K562 (cell line): ENCODE results near the gene CFAP73. TPM values are rescaled to one million over a fixed set of nuclear protein-coding genes. Genes with fewer than 3 reads are reported as not detected.

Source experiments
- AFF1 ChIP-seq, 2 experiments: fragments of 450-650 bp; IDR thresholded peaks; 2 replicates each; pipeline ENCODE4 v1.6.1; 2018; ENCODE audit warnings: mild to moderate bottlenecking in 2 of 2, low read depth in 1 of 2; ENCODE audit not compliant: partially characterized antibody in 2 of 2
- ARHGAP35 ChIP-seq: fragments of 450-650 bp; IDR thresholded peaks from 2 replicates; pipeline ENCODE4 v1.6.1; 2018; ENCODE audit not compliant: partially characterized antibody
- IRF9 ChIP-seq: fragments of 450-650 bp; IDR thresholded peaks from 2 replicates; pipeline ENCODE4 v1.6.1; 2016; ENCODE audit warnings: missing biosample characterization, missing genetic modification characterization
- KDM4B ChIP-seq, 2 experiments: fragments of 450-650 bp in 1 of 2; sonication (generic) in 1 of 2; IDR thresholded peaks; 2 replicates each; pipeline ENCODE4 v1.6.1; 2016 to 2017; ENCODE audit warnings: borderline replicate concordance in 2 of 2, antibody characterized with exemption in 1 of 2, low read depth in 1 of 2, mild to moderate bottlenecking in 1 of 2
- MCM2 ChIP-seq: fragments of 450-650 bp; IDR thresholded peaks from 2 replicates; pipeline ENCODE4 v1.6.1; 2017; ENCODE audit warnings: low read depth, mild to moderate bottlenecking
- MED1 ChIP-seq: sonication (generic); formaldehyde crosslinking; IDR thresholded peaks from 2 replicates; pipeline ENCODE4 v1.8.1; 2023; ENCODE audit warnings: missing genetic modification reagents, borderline replicate concordance
- MTF1 ChIP-seq: fragments of 250-450 bp; sonication (Bioruptor Pico); IDR thresholded peaks from 2 replicates; pipeline ENCODE4 v1.9.0; 2021; ENCODE audit warnings: moderate library complexity, mild to moderate bottlenecking, inconsistent platforms, borderline replicate concordance
- NELFE ChIP-seq: IDR thresholded peaks from 2 replicates; pipeline ENCODE4 v1.6.1; 2011; ENCODE audit warnings: mild to moderate bottlenecking; ENCODE audit not compliant: insufficient read depth, insufficient read length
- NR2C1 ChIP-seq, 2 experiments: fragments of 450-650 bp; IDR thresholded peaks; 2 replicates each; pipeline ENCODE4 v1.6.1; 2017; ENCODE audit warnings: mild to moderate bottlenecking in 2 of 2, antibody characterized with exemption in 1 of 2, inconsistent platforms in 1 of 2, missing compliant biosample characterization in 1 of 2, missing genetic modification characterization in 1 of 2
- NR4A1 ChIP-seq, 2 experiments: fragments of 250-450 bp in 1 of 2; fragments of 450-650 bp in 1 of 2; sonication (Bioruptor Pico) in 1 of 2; IDR thresholded peaks; 2 replicates each; pipeline versions ENCODE4 v1.4.0 to v1.6.1; 2016 to 2020; ENCODE audit warnings: mild to moderate bottlenecking in 2 of 2, missing compliant biosample characterization in 1 of 2, missing genetic modification characterization in 1 of 2, moderate library complexity in 1 of 2
- PHF21A ChIP-seq: fragments of 450-650 bp; IDR thresholded peaks from 2 replicates; pipeline ENCODE4 v1.6.1; 2017; ENCODE audit warnings: low read depth, borderline replicate concordance
- PTTG1 ChIP-seq: fragments of 450-650 bp; IDR thresholded peaks from 2 replicates; pipeline ENCODE4 v1.6.1; 2016; ENCODE audit warnings: low read depth, mild to moderate bottlenecking, missing genetic modification characterization, missing compliant biosample characterization
- RBM34 ChIP-seq: fragments of 200-400 bp; formaldehyde crosslinking; IDR thresholded peaks from 2 replicates; pipeline ENCODE4 v1.6.1; 2018; ENCODE audit warnings: low read length, borderline replicate concordance; ENCODE audit not compliant: insufficient read depth
- RFX7 ChIP-seq: fragments of 250-450 bp; sonication (Bioruptor Pico); IDR thresholded peaks from 2 replicates; pipeline ENCODE4 v1.5.1; 2021; ENCODE audit warnings: mild to moderate bottlenecking
- SMARCA4 ChIP-seq: fragments of 450-650 bp; IDR thresholded peaks from 2 replicates; pipeline ENCODE4 v1.6.1; 2016
- SOX6 ChIP-seq: fragments of 450-650 bp; IDR thresholded peaks from 2 replicates; pipeline ENCODE4 v1.6.1; 2014; ENCODE audit warnings: mild to moderate bottlenecking
- SRSF1 ChIP-seq: fragments of 200-400 bp; formaldehyde crosslinking; IDR thresholded peaks from 2 replicates; pipeline ENCODE4 v1.6.1; 2017; ENCODE audit warnings: mild to moderate bottlenecking, low read depth, low read length, moderate library complexity
- ZNF398 ChIP-seq: fragments of 250-450 bp; sonication (Bioruptor Pico); IDR thresholded peaks from 2 replicates; pipeline ENCODE4 v1.8.0; 2021; ENCODE audit warnings: moderate library complexity, mild to moderate bottlenecking, inconsistent platforms
- ZNF551 ChIP-seq: fragments of 250-450 bp; sonication (Bioruptor Pico); IDR thresholded peaks from 2 replicates; pipeline ENCODE4 v1.5.0; 2021; ENCODE audit warnings: mild to moderate bottlenecking, moderate library complexity
- ZNF586 ChIP-seq: fragments of 450-650 bp; formaldehyde crosslinking; conservative IDR thresholded peaks from 2 replicates; pipeline ENCODE4 v1.4.0; 2020; ENCODE audit warnings: mild to moderate bottlenecking, moderate library complexity
- ZNF696 ChIP-seq: fragments of 250-450 bp; sonication (Bioruptor Pico); conservative IDR thresholded peaks from 2 replicates; pipeline ENCODE4 v1.4.0; 2020; ENCODE audit warnings: mild to moderate bottlenecking, moderate library complexity
- ZNF699 ChIP-seq: fragments of 250-450 bp; sonication (Bioruptor Pico); IDR thresholded peaks from 2 replicates; pipeline ENCODE4 v1.8.0; 2021; ENCODE audit warnings: mild to moderate bottlenecking, moderate library complexity; ENCODE audit not compliant: insufficient replicate concordance
- polyA plus RNA-seq, 8 experiments: library from polyadenylated mRNA; depleted of rRNA in 4 of 8; stranded (reverse) in 5 of 8; unstranded in 3 of 8; fragments of >200 nt; fragmentation: Nextera tagmentation in 2 of 8; fragmentation: Illumina TruSeq in 1 of 8; extraction: Ambion mirVana in 2 of 8; extraction: Trizol in 1 of 8; gene quantifications; 2 replicates each; pipeline versions ENCODE4 v1.2.1 to v1.2.3, GENCODE V29; 2011 to 2014; ENCODE audit warnings: inconsistent platforms in 1 of 8, missing spikeins in 1 of 8
- total RNA-seq, 7 experiments: library from RNA; depleted of rRNA in 6 of 7; stranded (reverse); fragments of >200 nt in 6 of 7; fragmentation: Illumina TruSeq in 2 of 7; extraction: Trizol in 2 of 7; gene quantifications; 2 replicates each; pipeline versions ENCODE4 v1.2.1 to v1.2.3, GENCODE V29; 2011 to 2021; ENCODE audit warnings: low replicate concordance in 1 of 7

Gene CFAP73
- total and polyA plus RNA-seq, 9 of the 15 experiments (the other 6 are each of a cell fraction or from before 2014, with no cell fraction given): not detected

DNA sequence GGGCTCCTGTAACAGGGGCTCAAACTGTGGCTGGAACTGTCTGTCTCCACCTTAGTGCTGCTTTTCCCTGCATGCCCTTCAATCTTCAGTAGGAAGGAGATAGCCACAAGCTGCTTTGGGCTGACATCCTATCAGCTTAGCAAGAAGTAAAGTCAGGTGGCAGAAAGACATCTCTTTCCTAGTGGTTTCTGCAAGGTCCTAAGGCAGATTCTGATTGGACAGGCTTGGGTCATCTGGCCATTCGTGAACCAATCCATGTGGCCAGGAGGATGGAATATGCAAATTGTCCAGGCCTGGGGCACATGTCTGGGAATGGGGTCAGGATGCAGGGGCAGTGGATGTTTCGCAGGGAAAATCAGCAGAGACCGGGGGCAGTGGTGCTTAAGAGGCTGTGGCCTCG is 41.2 kb downstream of the CFAP73 start (continued):
- TF ChIP-seq RBM34 (no peak), NR2C1 (IDR thresholded peaks at IDR 0.05) (no peak), NR2C1 (tag; IDR thresholded peaks at IDR 0.05) (no peak), MED1 (CRISPR knock-in tag) (no peak), PHF21A (no peak), NELFE (no peak), SOX6 (no peak), KDM4B (IDR thresholded peaks at IDR 0.05; ENCODE audit: borderline replicate concordance in 2 of 2, low read depth in 1 of 2) (no peak), IRF9 (tag) (no peak), AFF1 (IDR thresholded peaks at IDR 0.05; ENCODE audit: low read depth in 1 of 2, partially characterized antibody in 2 of 2) (no peak), NR4A1 (CRISPR knock-in tag; IDR thresholded peaks at IDR 0.05) (no peak), NR4A1 (tag; IDR thresholded peaks at IDR 0.05) (no peak), PTTG1 (tag) (no peak), SMARCA4 (no peak), ZNF551 (CRISPR knock-in tag) (no peak), ZNF398 (CRISPR knock-in tag) (no peak), RFX7 (CRISPR knock-in tag) (no peak), MCM2 (no peak), MTF1 (CRISPR knock-in tag) (no peak), SRSF1 (no peak), ZNF696 (CRISPR knock-in tag) (no peak), ARHGAP35 (no peak), ZNF699 (no peak), ZNF586 (CRISPR knock-in tag) (no peak)
